HG03159 (cell line): Measurements from ENCODE around the gene GRB10.

Experiments
- ATAC-seq: cut with Tn5 transposase; IDR thresholded peaks from one replicate; pipeline ENCODE4 v1.9.1; 2021; ENCODE audit warnings: mild to moderate bottlenecking, moderate library complexity; ENCODE audit not compliant: unreplicated experiment

The GRB10 gene

GRCh38 chr7:50721661-50722259 lies 60.9 kb downstream of the GRB10 start:
- ATAC-seq = no peak

GRCh38 chr7:50721160-50721559 lies 61.5 kb downstream of the GRB10 start:
- no peak for ATAC-seq

GRCh38 chr7:50720295-50720694 lies 62.4 kb downstream of the GRB10 start:
- ATAC-seq = no peak

GRCh38 chr7:50718876-50719275 lies 63.8 kb downstream of the GRB10 start:
- ATAC-seq = no peak

GRCh38 chr7:50718311-50718710 lies 64.4 kb downstream of the GRB10 start:
- ATAC-seq = no peak

DNA sequence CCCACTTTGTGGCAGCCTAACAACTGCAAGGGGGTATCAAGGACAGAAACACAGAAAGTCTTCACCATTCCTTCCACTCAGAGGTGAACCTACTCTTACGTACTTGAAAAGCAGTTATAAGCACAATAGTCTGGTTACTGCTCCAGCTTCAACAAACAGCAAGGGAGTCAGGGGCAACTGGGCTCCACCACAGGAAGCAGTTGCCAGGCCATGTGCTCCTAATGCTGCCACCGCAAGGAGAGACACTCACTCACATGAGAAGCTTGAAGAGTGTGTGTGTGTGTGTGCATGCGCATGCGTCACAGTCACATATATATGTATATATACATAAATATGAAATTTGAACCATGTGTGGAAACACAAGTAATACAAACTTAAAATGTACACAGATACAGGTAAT lies 65.5 kb downstream of the GRB10 start:
- no peak for ATAC-seq

GRCh38 chr7:50714857-50715256 lies 67.8 kb downstream of the GRB10 start:
- no peak for ATAC-seq

DNA sequence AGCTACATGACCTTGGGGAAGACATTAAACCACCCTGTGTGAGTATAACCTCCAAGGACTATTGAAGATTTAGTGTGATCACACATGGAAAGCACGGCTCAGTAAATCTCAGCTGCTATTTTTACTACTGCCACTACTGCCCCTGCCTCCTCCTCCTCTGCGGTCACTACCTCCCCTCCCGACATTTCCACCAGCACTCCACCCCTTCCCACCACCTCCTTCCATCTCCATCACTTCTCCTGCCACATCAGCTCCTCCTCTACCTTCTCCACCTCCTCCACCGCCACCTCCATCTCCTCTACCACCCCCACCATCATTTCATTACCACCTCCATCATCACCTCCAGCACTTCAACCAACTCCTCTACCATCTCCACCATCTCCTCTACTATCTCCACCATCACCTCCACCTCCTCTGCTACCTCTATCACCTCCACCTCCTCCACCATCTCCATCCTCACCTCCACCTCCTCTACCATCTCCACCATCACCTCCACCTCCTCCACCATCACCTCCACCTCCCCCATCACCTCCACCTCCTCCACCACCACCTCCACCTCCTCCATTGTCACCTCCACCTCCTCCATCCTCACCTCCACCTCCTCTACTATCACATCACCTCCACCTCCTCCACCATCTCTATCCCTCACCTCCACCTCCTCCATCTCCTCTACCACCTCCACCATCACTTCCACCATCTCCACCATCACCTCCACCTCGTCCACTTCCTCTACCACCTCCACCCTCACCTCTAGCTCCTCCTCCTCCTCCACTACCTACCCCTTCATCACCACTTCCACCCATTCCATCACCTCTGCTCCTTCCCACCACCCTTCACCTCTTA lies 69.4 kb downstream of the GRB10 start:
- no peak for ATAC-seq

GRCh38 chr7:50712252-50713122 lies 70.2 kb downstream of the GRB10 start:
- no peak for ATAC-seq

- no peak for ATAC-seq
Observed at GRCh38 chr7:50711271-50712175, 71.2 kb downstream of the GRB10 start.

- no peak for ATAC-seq
Observed at GRCh38 chr7:50710441-50711154, 72.1 kb downstream of the GRB10 start.

GRCh38 chr7:50709151-50709550 lies 73.5 kb downstream of the GRB10 start:
- no peak for ATAC-seq

DNA sequence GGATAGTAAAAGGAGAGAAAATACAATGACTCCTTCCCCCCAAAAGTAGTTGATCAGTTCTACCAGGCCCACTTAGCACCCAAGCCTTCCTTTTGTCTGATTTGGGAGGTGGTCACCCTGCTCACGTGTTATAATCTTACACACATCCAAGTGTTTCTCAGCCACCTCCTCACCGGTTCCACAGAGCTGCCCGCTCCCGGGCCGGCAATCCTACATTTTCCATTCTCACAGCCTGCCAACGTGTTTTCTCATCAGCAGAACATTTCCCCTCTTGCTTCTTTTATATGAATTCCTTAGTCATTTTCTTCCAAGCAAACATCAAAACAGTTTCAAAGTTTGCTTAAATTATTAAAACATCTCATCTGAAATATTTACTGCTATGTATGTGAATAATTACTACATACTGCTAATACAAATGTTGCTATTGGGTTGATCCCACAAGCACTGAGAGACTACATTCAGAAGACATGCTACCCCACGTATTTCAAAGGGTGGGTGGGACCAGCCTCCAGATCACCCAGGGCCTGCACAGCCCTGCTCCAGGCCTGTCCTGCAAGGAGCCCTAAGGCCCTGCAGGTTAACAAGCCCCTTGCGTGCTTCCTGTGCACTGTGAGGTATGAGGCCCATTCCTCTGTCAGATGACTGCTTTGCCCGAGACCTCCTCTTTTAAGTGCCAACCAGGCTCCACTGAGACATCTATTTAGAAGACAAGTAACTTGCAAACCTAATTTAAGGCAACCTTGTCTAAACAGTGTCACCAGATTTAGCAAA lies 75.3 kb downstream of the GRB10 start:
- no peak for ATAC-seq

DNA sequence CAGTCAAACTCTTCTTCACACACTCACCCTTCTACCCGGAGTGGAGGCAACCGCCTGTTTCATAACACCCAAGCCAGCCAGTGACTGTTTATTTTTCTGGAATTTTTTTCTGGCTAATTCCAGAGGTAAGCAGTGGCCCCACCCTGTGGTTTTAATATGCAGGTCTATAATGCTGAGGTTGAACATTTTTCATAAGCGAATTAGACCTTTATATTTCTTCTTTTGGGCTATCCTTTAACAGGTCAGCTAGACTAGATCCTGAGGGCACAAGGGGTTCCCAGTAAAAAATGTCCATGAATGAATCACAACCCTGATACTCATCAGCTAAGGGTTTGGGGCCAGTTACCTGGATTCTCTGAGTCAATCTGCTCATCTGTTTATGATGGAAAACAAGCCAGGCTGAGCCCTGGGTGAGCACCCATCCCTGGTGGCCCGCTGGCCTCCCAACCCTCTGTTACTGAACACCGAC lies 76.2 kb downstream of the GRB10 start:
- ATAC-seq = no peak

GRCh38 chr7:50704844-50705243 lies 77.9 kb downstream of the GRB10 start:
- no peak for ATAC-seq

GRCh38 chr7:50703654-50704053 lies 79.0 kb downstream of the GRB10 start:
- ATAC-seq = no peak

DNA sequence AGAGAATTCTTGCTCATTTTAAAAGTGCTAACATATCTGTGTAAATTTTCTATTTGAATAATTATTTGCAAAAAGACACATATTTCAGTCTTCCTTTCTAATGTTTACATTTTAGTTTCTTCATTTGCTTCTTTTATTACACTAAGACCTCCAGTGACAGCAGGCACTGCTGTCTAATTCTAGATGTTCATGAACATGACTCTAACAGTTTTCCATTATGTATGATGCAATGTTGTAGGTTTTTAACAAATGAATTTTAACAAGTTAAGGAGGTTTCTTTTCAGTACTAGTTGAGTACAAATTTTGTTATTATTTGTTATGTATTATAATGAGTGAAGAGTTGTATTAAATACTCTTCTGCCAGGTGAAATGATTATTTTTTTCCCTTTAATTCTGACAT lies 83.6 kb downstream of the GRB10 start:
- ATAC-seq = no peak

DNA sequence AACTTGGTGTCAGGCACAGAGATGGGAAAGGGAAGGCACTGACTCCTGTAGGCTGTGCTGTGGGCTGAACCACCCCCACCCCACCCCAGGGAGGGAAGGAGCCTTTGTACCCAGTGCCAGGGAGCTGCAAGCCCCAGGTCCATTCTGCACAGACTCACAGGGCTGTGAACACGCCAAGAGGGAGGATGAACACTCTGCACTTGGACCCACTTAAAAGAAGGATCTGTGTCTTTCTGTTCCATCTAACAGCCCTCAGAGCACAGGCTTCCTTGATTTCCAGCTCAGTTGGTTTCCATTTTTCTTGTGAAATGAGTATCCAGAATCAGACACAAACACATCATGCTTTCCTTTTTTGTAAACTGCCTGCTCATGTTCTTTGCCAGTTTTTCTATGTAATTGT lies 84.9 kb downstream of the GRB10 start:
- no peak for ATAC-seq
